IMR-90 (cell line): Measurements from ENCODE around the gene PBRM1. TPM values are rescaled to one million over a fixed set of nuclear protein-coding genes. Genes with fewer than 3 reads are reported as not detected.

Experiments used
- ATAC-seq: fragments of 200-7000 bp; cut with Tn5 transposase; 2 replicates; pipeline ENCODE4 v1.9.1; 2020; ENCODE audit warnings: low read depth, mild to moderate bottlenecking, moderate library complexity
- BruUV-seq: library from RNA; stranded (reverse); fragments of 400-500 nt; replicated peaks from 2 replicates; lab custom pipeline; 2021; lab: Mats Ljungman, UMichigan
- CTCF ChIA-PET: fragments of 300-600 bp; formaldehyde crosslinking; extraction: SDS; loops from one replicate; lab custom pipeline; 2021; ENCODE audit warnings: antibody characterized with exemption; lab: Yijun Ruan, JAX
- POLR2A ChIA-PET: fragments of 300-600 bp; sonication (Branson Sonifier 250); formaldehyde crosslinking; loops from one replicate; lab custom pipeline; 2022; ENCODE audit warnings: antibody characterized with exemption; ENCODE audit not compliant: unreplicated experiment; lab: Charles Lee
- DNase-seq: peaks from one replicate; pipeline ENCODE4 v3.0.0; 2013
- H2AFZ ChIP-seq: replicated peaks from 2 replicates; pipeline ENCODE3; 2013; ENCODE audit warnings: low read length, mild to moderate bottlenecking; ENCODE audit not compliant: poor library complexity
- H2AK5ac ChIP-seq: 2 replicates; pipeline ENCODE4 v1.6.1; 2013; ENCODE audit warnings: low read depth, low read length, inconsistent platforms
- H2AK9ac ChIP-seq: replicated peaks from 2 replicates; pipeline ENCODE3; 2013; ENCODE audit warnings: mild to moderate bottlenecking, low read depth, low read length, moderate library complexity; ENCODE audit not compliant: poor library complexity
- H2BK120ac ChIP-seq: 2 replicates; pipeline ENCODE4 v1.6.1; 2013; ENCODE audit warnings: low read depth, low read length, inconsistent platforms
- H2BK15ac ChIP-seq: 3 replicates; pipeline ENCODE4 v1.6.1; 2013; ENCODE audit warnings: low read depth, low read length, inconsistent platforms
- H2BK20ac ChIP-seq: 2 replicates; pipeline ENCODE4 v1.6.1; 2013; ENCODE audit warnings: low read depth, mild to moderate bottlenecking, inconsistent platforms, low read length, moderate library complexity
- H2BK5ac ChIP-seq: 2 replicates; pipeline ENCODE4 v1.6.1; 2013; ENCODE audit warnings: mild to moderate bottlenecking, low read depth, low read length, inconsistent platforms; ENCODE audit not compliant: poor library complexity, severe bottlenecking
- H3K14ac ChIP-seq: replicated peaks from 2 replicates; pipeline ENCODE4 v1.6.1; 2013; ENCODE audit warnings: low read depth, low read length, inconsistent platforms
- H3K18ac ChIP-seq: 2 replicates; pipeline ENCODE4 v1.6.1; 2013; ENCODE audit warnings: low read depth, low read length, control low read depth
- H3K23ac ChIP-seq: 2 replicates; pipeline ENCODE4 v1.6.1; 2013; ENCODE audit warnings: low read depth, low read length, inconsistent platforms
- H3K27ac ChIP-seq: 2 replicates; pipeline ENCODE4 v1.5.1; 2013; ENCODE audit warnings: mild to moderate bottlenecking, control low read depth, low read length; ENCODE audit not compliant: insufficient read depth
- H3K27me3 ChIP-seq: 2 replicates; pipeline ENCODE4 v1.6.1; 2013; ENCODE audit warnings: low read length; ENCODE audit not compliant: control insufficient read depth, insufficient read depth
- H3K36me3 ChIP-seq: 2 replicates; pipeline ENCODE4 v1.6.1; 2013; ENCODE audit warnings: low read length, mixed read lengths; ENCODE audit not compliant: control insufficient read depth, insufficient read depth
- H3K4ac ChIP-seq: 2 replicates; pipeline ENCODE4 v1.6.1; 2013; ENCODE audit warnings: low read depth, low read length, inconsistent platforms
- H3K4me1 ChIP-seq: 2 replicates; pipeline ENCODE4 v1.6.1; 2013; ENCODE audit warnings: low read length, mixed read lengths; ENCODE audit not compliant: control insufficient read depth, insufficient read depth
- H3K4me2 ChIP-seq: 2 replicates; pipeline ENCODE4 v1.6.1; 2013; ENCODE audit warnings: low read depth, mild to moderate bottlenecking, control low read depth, low read length, moderate library complexity
- H3K4me3 ChIP-seq: 2 replicates; pipeline ENCODE4 v1.5.1; 2013; ENCODE audit warnings: low read depth, mild to moderate bottlenecking, control low read depth, low read length, moderate library complexity; ENCODE audit not compliant: insufficient read depth
- H3K56ac ChIP-seq: 2 replicates; pipeline ENCODE4 v1.6.1; 2013; ENCODE audit warnings: low read length, inconsistent platforms; ENCODE audit not compliant: insufficient read depth; ENCODE audit errors: extremely low read depth
- H3K79me1 ChIP-seq, 2 experiments: 2 replicates each; pipeline ENCODE4 v1.6.1; 2013; ENCODE audit warnings: low read length in 2 of 2, inconsistent platforms in 1 of 2, low read depth in 1 of 2
- H3K9ac ChIP-seq: 2 replicates; pipeline ENCODE4 v1.6.1; 2013; ENCODE audit warnings: low read depth, low read length, control low read depth
- H3K9me1 ChIP-seq: 2 replicates; pipeline ENCODE4 v1.6.1; 2013; ENCODE audit warnings: low read length, inconsistent platforms; ENCODE audit not compliant: insufficient read depth
- H3K9me3 ChIP-seq: 2 replicates; pipeline ENCODE4 v1.6.1; 2013; ENCODE audit warnings: low read length; ENCODE audit not compliant: control insufficient read depth, insufficient read depth
- H4K20me1 ChIP-seq: 2 replicates; pipeline ENCODE4 v1.6.1; 2013; ENCODE audit warnings: low read length, inconsistent platforms; ENCODE audit not compliant: insufficient read depth
- H4K5ac ChIP-seq: 2 replicates; pipeline ENCODE4 v1.6.1; 2013; ENCODE audit warnings: mild to moderate bottlenecking, low read depth, low read length, control low read depth
- H4K8ac ChIP-seq, 2 experiments: 2 replicates each; pipeline ENCODE4 v1.6.1; 2013; ENCODE audit warnings: low read depth in 2 of 2, low read length in 2 of 2, control low read depth in 1 of 2, inconsistent platforms in 1 of 2
- H4K91ac ChIP-seq: 2 replicates; pipeline ENCODE4 v1.6.1; 2013; ENCODE audit warnings: low read depth, low read length, inconsistent platforms; ENCODE audit not compliant: insufficient read depth
- BHLHE40 ChIP-seq: fragments of 150-350 bp; IDR thresholded peaks from 2 replicates; pipeline ENCODE4 v1.6.1; 2016; ENCODE audit warnings: mild to moderate bottlenecking, low read depth, low read length
- CEBPB ChIP-seq: IDR thresholded peaks from 2 replicates; pipeline ENCODE4 v1.6.1; 2012; ENCODE audit warnings: low read depth, low read length, improper control_type of control experiment
- CHD1 ChIP-seq: IDR thresholded peaks from 2 replicates; pipeline ENCODE4 v1.6.1; 2012; ENCODE audit warnings: low read depth, low read length, improper control_type of control experiment
- CTCF ChIP-seq: conservative IDR thresholded peaks from 2 replicates; pipeline ENCODE4 v1.5.1; 2012; ENCODE audit warnings: mild to moderate bottlenecking, low read depth, low read length, improper control_type of control experiment
- ELK1 ChIP-seq: fragments of 150-350 bp; IDR thresholded peaks from 2 replicates; pipeline ENCODE4 v1.6.1; 2016; ENCODE audit warnings: low read depth, mild to moderate bottlenecking, low read length, moderate library complexity, borderline replicate concordance
- FOS ChIP-seq: fragments of 150-350 bp; IDR thresholded peaks from 2 replicates; pipeline ENCODE4 v1.6.1; 2016; ENCODE audit warnings: low read depth, low read length
- MAFK ChIP-seq: IDR thresholded peaks from 2 replicates; pipeline ENCODE4 v1.6.1; 2012; ENCODE audit warnings: low read depth, low read length, improper control_type of control experiment
- MAZ ChIP-seq: IDR thresholded peaks from 2 replicates; pipeline ENCODE4 v1.6.1; 2012; ENCODE audit warnings: low read depth, mild to moderate bottlenecking, low read length, improper control_type of control experiment, moderate library complexity, borderline replicate concordance
- MXI1 ChIP-seq: IDR thresholded peaks from 2 replicates; pipeline ENCODE4 v1.6.1; 2012; ENCODE audit warnings: low read depth, mild to moderate bottlenecking, low read length, moderate library complexity, borderline replicate concordance
- NFE2L2 ChIP-seq: fragments of 150-350 bp; IDR thresholded peaks from 2 replicates; pipeline ENCODE4 v1.6.1; 2016; ENCODE audit warnings: low read depth, mild to moderate bottlenecking, low read length
- POLR2A ChIP-seq: IDR thresholded peaks from 2 replicates; pipeline ENCODE4 v1.6.1; 2012; ENCODE audit warnings: mild to moderate bottlenecking, low read depth, low read length
- RAD21 ChIP-seq: IDR thresholded peaks from 2 replicates; pipeline ENCODE4 v1.6.1; 2012; ENCODE audit warnings: low read length, improper control_type of control experiment
- RCOR1 ChIP-seq: IDR thresholded peaks from 2 replicates; pipeline ENCODE4 v1.6.1; 2012; ENCODE audit warnings: mild to moderate bottlenecking, low read length, improper control_type of control experiment; ENCODE audit not compliant: insufficient replicate concordance
- RFX5 ChIP-seq: IDR thresholded peaks from 2 replicates; pipeline ENCODE4 v1.8.0; 2012; ENCODE audit warnings: low read depth, mild to moderate bottlenecking, low read length, moderate library complexity
- SMC3 ChIP-seq: fragments of 150-350 bp; IDR thresholded peaks from 2 replicates; pipeline ENCODE4 v1.6.1; 2016; ENCODE audit warnings: low read depth, mild to moderate bottlenecking, antibody characterized with exemption, low read length, moderate library complexity
- WGBS, 2 experiments: methylation state at CpG; one replicate each; pipeline versions ENCODE4 v1.1.5 to v1.1.7; 2013; ENCODE audit warnings: missing lambda C conversion rate in 2 of 2; ENCODE audit not compliant: insufficient read length in 1 of 2; ENCODE audit errors: extremely low coverage in 2 of 2; 5-methylcytosine and 5-hydroxymethylcytosine counted together
- dilution Hi-C: fragments of 300-500 bp; cut with HindIII; formaldehyde crosslinking; loops from one replicate; pipeline ENCODE4 v1.14.3; 2018; ENCODE audit warnings: low sequenced_read_pairs; ENCODE audit not compliant: unreplicated experiment
- in situ Hi-C: fragments of 300-500 bp; cut with MboI; formaldehyde crosslinking; loops from 3 replicates; pipeline ENCODE4 v1.14.3; 2019; ENCODE audit warnings: low sequenced_read_pairs, inconsistent platforms, mixed read lengths
- intact Hi-C: fragments of 100-400 bp; cut with micrococcal nuclease; formaldehyde crosslinking; loops from 2 replicates; pipeline ENCODE4 v1.10.0; 2022
- polyA plus RNA-seq, 3 experiments: library from polyadenylated mRNA; depleted of rRNA; stranded (reverse); fragments of >200 nt; gene quantifications; 2 replicates each; pipeline ENCODE4 v1.2.3, GENCODE V29; 2012; ENCODE audit warnings: low replicate concordance in 1 of 3
- total RNA-seq: library from RNA; depleted of rRNA; stranded (reverse); fragments of >200 nt; gene quantifications from 2 replicates; pipeline ENCODE4 v1.2.3, GENCODE V29; 2012

PBRM1 gene
- total and polyA plus RNA-seq, 2 of the 4 experiments (the other 2 are of a cell fraction): 16.5 to 72.6 TPM

- WGBS, 2 experiments: 92% methylated on average over 12 of the region's 26 CpGs; no CpG with 5 or more reads in 1 of the 2 experiments
- ChIA-PET POLR2A (no interaction called here), CTCF (no interaction called here)
- no peak overlapping the region for H4K8ac ChIP-seq
- no peak overlapping the region for H4K91ac ChIP-seq
- H4K5ac ChIP-seq: no peak overlapping the region
- peaks cover 0 to 33% of the 10 kb centered on the region in 2 experiments for H3K79me1 ChIP-seq
- dilution Hi-C loops: no loop called here
- no peak overlapping the region for H3K27ac ChIP-seq
- H3K27me3 ChIP-seq: no peaks in the 10 kb centered on the region
- no peak overlapping the region for H3K4ac ChIP-seq
- H3K4me2 ChIP-seq: no peak overlapping the region
- H2AK9ac ChIP-seq: no peak overlapping the region
- H2BK20ac ChIP-seq: no peak overlapping the region
- DNase-seq: no peak
- H2BK5ac ChIP-seq: no peak overlapping the region
- no peak overlapping the region for H3K18ac ChIP-seq
- no peak overlapping the region for H3K4me3 ChIP-seq
- no peak overlapping the region for H3K14ac ChIP-seq
- no peak overlapping the region for H2AK5ac ChIP-seq
- peaks cover 51% of the 10 kb centered on the region for H3K36me3 ChIP-seq
- H3K9ac ChIP-seq: no peak overlapping the region
- no peak for ATAC-seq
- H3K23ac ChIP-seq: no peak overlapping the region
- H3K4me1 ChIP-seq: peaks cover 2% of the 10 kb centered on the region; the same call in 1 of the 2 replicates
- H4K20me1 ChIP-seq: peaks cover 11% of the 10 kb centered on the region
- H3K9me1 ChIP-seq: peaks cover 11% of the 10 kb centered on the region
- no peak overlapping the region for H2BK15ac ChIP-seq
- H3K56ac ChIP-seq: no peak overlapping the region
- H3K9me3 ChIP-seq: no peaks in the 10 kb centered on the region
- BruUV-seq: no TSS peak
- H2BK120ac ChIP-seq: no peak overlapping the region
- intact Hi-C loops: no loop called here
- in situ Hi-C loops: no loop called here
- no peak overlapping the region for H2AFZ ChIP-seq
- no peak for TF ChIP-seq FOS
- TF ChIP-seq MAFK: no peak
- TF ChIP-seq POLR2A: no peak
- TF ChIP-seq NFE2L2: no peak
- TF ChIP-seq BHLHE40: no peak
- TF ChIP-seq ELK1: no peak
- no peak for TF ChIP-seq CEBPB
- TF ChIP-seq RFX5: no peak
- no peak for TF ChIP-seq MXI1
- TF ChIP-seq CTCF: no peak
- TF ChIP-seq CHD1: no peak
- no peak for TF ChIP-seq RAD21
- no peak for TF ChIP-seq RCOR1
- TF ChIP-seq SMC3: no peak
- TF ChIP-seq MAZ: no peak
These were observed 162.1 kb downstream of the PBRM1 start for GRCh38 chr3:52523386-52524257.
